ENCODE data around the gene SLC25A1. TPM values are rescaled to one million over a fixed set of nuclear protein-coding genes. Genes with fewer than 3 reads are reported as not detected.

SLC25A1 gene
- total and polyA plus RNA-seq, 2 of the 8 experiments (the other 6 are each of a cell fraction or from before 2014, with no cell fraction given), result 110 to 148 TPM

DNA sequence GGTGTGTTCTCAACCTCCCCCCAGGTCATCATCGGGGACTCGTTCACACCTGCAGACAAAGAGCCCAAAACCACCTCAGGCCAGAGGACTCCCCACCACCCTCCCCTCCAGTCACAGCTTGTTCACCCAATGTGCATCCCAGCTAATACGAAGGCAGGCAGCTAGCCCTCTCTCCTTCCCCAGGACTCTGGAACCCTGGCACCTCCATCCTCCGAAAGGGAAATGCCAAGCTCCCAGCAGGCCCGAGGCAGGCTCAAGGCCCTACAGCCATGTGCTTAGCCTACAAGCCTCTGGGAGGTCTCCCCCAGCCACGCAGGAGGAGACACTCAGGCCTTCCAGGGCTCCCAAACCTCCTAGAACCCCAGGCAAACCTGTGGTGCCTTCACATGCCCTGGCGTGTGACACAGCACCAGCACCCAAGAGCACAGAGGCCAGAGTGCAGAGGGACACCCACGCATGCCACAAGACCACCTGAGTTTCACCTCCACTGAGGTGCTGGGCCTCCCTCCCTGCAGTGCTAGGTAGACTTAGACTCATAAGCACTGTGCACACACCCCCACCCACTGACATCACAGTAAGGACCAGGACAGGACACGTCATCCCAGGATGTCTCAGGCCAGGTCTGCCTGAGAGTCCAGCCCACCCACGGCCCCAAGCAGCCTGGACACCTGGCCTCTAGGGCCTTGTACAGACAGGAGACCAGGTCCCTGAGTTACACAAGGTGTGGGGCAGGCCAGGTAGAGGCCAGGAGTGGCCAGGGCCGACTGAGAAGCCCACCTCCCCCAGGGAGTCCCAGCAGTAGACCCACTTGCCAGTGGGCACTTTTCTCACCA is 40.9 kb downstream of the SLC25A1 start:
- no peak overlapping the region for H2BK20ac ChIP-seq (ENCODE audit: low read length)
- DNase-seq (ENCODE audit: low read depth in 1 of 2, low spot score in 2 of 2), result no peak
- H3K4me1 ChIP-seq (replicated peaks in 1 of 4; ENCODE audit: control insufficient read depth in 3 of 4, insufficient read depth in 4 of 4, low read length in 3 of 4), result no peaks in the 10 kb centered on the region
- H3K27me3 ChIP-seq (replicated peaks in 1 of 4; ENCODE audit: control insufficient read depth in 3 of 4, extremely low read depth in 1 of 4, insufficient read depth in 3 of 4, low read length in 3 of 4), result no peaks in the 10 kb centered on the region
- H3K56ac ChIP-seq (replicated peaks; ENCODE audit: insufficient read length, low read depth, low read length), result no peak overlapping the region
- no peak overlapping the region for H4K5ac ChIP-seq (ENCODE audit: insufficient read length, low read depth, low read length)
- TF ChIP-seq SUZ12 (IDR thresholded peaks at IDR 0.05; ENCODE audit: low read length) (no peak), GTF2F1 (IDR thresholded peaks at IDR 0.05; ENCODE audit: borderline replicate concordance, low read depth, low read length) (no peak), FOSL1 (IDR thresholded peaks at IDR 0.05; ENCODE audit: insufficient read depth, low read depth, low read length) (no peak)
- no peak overlapping the region for H3K27ac ChIP-seq (ENCODE audit: low read depth, low read length)
- H4K8ac ChIP-seq (ENCODE audit: extremely low read depth, insufficient read depth, low read length), result no peak overlapping the region
- H3K14ac ChIP-seq (ENCODE audit: insufficient read length), result no peak overlapping the region
- H3K36me3 ChIP-seq (ENCODE audit: control insufficient read depth in 2 of 4, insufficient read depth in 4 of 4, low read length in 3 of 4), result peaks cover 10 to 38% (median 34%) of the 10 kb centered on the region in 4 experiments; a peak in 6 of 8 replicates
- H3K4me3 ChIP-seq (ENCODE audit: extremely low read depth in 1 of 4, insufficient read depth in 2 of 4, low read depth in 3 of 4, low read length in 4 of 4), result no peak overlapping the region
- H4K91ac ChIP-seq (replicated peaks; ENCODE audit: insufficient read length, low read length), result no peak overlapping the region
- no peak overlapping the region for H2AK5ac ChIP-seq (ENCODE audit: low read depth, low read length)
- no peaks in the 10 kb centered on the region for H3K79me1 ChIP-seq (ENCODE audit: low read depth, low read length)
- H3K23ac ChIP-seq (ENCODE audit: insufficient read length), result no peak overlapping the region
- WGBS, 2 experiments (ENCODE audit: extremely low coverage in 1 of 2, insufficient coverage in 1 of 2, insufficient read length in 1 of 2, insufficient replicate concordance in 2 of 2, low coverage in 1 of 2, low lambda C conversion rate in 2 of 2, missing lambda C conversion rate in 1 of 2), result 91% methylated on average over 11 of the region's 11 CpGs; no CpG with 5 or more reads in 1 of the 2 experiments
- no peak overlapping the region for H3K4me2 ChIP-seq (ENCODE audit: insufficient read depth in 1 of 2, low read depth in 2 of 2, low read length in 2 of 2)
- H4K20me1 ChIP-seq (replicated peaks in 1 of 2; ENCODE audit: control insufficient read depth in 1 of 2, insufficient read depth in 2 of 2, low read length in 2 of 2), result peaks cover 2 to 3% of the 10 kb centered on the region in 2 experiments
- peak overlapping the region; percentile 39; the same call in 1 of the 2 replicates for H2BK5ac ChIP-seq (ENCODE audit: low read depth, low read length)
- H2BK120ac ChIP-seq (replicated peaks; ENCODE audit: low read depth, low read length), result no peak overlapping the region
- no peak overlapping the region for H2AFZ ChIP-seq (ENCODE audit: low read length)
- H3K79me2 ChIP-seq (ENCODE audit: control insufficient read depth in 1 of 2, insufficient read depth in 2 of 2, low read length in 2 of 2), result no peaks in the 10 kb centered on the region
- ChIA-PET CTCF (ENCODE audit: partially characterized antibody) (interaction anchor here (1.2 kb wide), 1 partner anchor 11 kb away, joined by 3 read pairs; no protein-coding TSS in a partner anchor), POLR2A (ENCODE audit: partially characterized antibody) (interaction anchor here (1.1 kb wide), 1 partner anchor 15 kb away, joined by 5 read pairs; the partner anchor contains the start of gene DGCR2)
- no peaks in the 10 kb centered on the region for H3K23me2 ChIP-seq (ENCODE audit: low read depth, low read length)
- no peak overlapping the region for H2BK15ac ChIP-seq (ENCODE audit: low read length)
- no peak overlapping the region for H3K18ac ChIP-seq (ENCODE audit: extremely low read depth, low read length)
- H3K9me3 ChIP-seq (ENCODE audit: insufficient read depth in 2 of 2, low read depth in 1 of 2, low read length in 1 of 2), result no peaks in the 10 kb centered on the region
- FAIRE-seq, result no peak
- H2BK12ac ChIP-seq (ENCODE audit: low read depth, low read length), result no peak overlapping the region
- no peak overlapping the region for H3K4ac ChIP-seq (replicated peaks; ENCODE audit: insufficient read length, low read depth, low read length)
- H3K9ac ChIP-seq (replicated peaks in 1 of 4; ENCODE audit: extremely low read depth in 1 of 4, low read depth in 3 of 4, low read length in 3 of 4), result no peak overlapping the region

Data from H1 (cell line).